ENCODE data around the gene ENTHD1.

Gene ENTHD1

DNA sequence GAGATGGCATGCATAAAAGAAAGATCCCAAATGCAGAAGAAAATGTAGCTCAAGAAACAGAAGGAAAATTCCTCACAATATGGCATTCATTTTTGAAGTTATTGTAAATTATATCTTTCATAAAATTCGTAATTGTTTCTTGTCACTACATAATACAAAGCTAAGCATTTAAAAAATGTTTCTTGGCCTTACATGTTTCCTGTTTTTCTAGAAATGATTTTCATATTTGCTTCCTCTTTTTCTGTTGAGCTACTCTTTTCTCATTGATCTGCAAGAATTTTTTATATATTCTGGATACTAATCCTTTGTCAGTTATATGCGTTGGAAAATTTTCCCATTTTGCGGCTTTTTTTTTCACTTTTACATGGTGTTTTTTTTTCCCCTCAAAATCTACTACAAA, 48.0 kb downstream of the ENTHD1 start:
- ChIA-PET CTCF (interaction anchor here (0.7 kb wide), 1 partner anchor 302 kb away, joined by 3 read pairs; no protein-coding TSS in a partner anchor), POLR2A (no interaction called here)
- H3K4me1 ChIP-seq (ENCODE audit: control insufficient read depth, insufficient read depth, low read length): no peaks in the 10 kb centered on the region
- H3K27ac ChIP-seq (ENCODE audit: extremely low read depth, low read depth, low read length): no peak overlapping the region
- no peaks in the 10 kb centered on the region; the same call in 1 of the 2 replicates for H3K9me3 ChIP-seq (ENCODE audit: control insufficient read depth, insufficient read depth, low read depth, low read length)
- H3K36me3 ChIP-seq (ENCODE audit: control insufficient read depth in 2 of 2, insufficient read depth in 1 of 2, low read length in 2 of 2): no peaks in the 10 kb centered on the region
- no peak for TF ChIP-seq YY2 (tag by site-specific recombination; IDR thresholded peaks at IDR 0.05)
- TF ChIP-seq ZNF558 (tag by site-specific recombination; IDR thresholded peaks at IDR 0.05): no peak
- no peak for TF ChIP-seq ZNF292 (tag by site-specific recombination; IDR thresholded peaks at IDR 0.05; ENCODE audit: borderline replicate concordance, low read depth)
- TF ChIP-seq SETDB1 (IDR thresholded peaks at IDR 0.05; ENCODE audit: insufficient read length, low read length): no peak
- TF ChIP-seq SP2 (tag by site-specific recombination; IDR thresholded peaks at IDR 0.05): no peak
- TF ChIP-seq ZNF221 (tag by site-specific recombination; IDR thresholded peaks at IDR 0.05; ENCODE audit: borderline replicate concordance): no peak
- TF ChIP-seq ZNF19 (tag by site-specific recombination; IDR thresholded peaks at IDR 0.05; ENCODE audit: low read depth): no peak
- TF ChIP-seq ZNF596 (tag by site-specific recombination; IDR thresholded peaks at IDR 0.05): no peak
- no peak for TF ChIP-seq ZNF26 (tag by site-specific recombination; IDR thresholded peaks at IDR 0.05)
- TF ChIP-seq ZNF423 (tag by site-specific recombination; IDR thresholded peaks at IDR 0.05): no peak
- no peak for TF ChIP-seq ZNF629 (tag by site-specific recombination; IDR thresholded peaks at IDR 0.05)
- no peak overlapping the region for H3K4me3 ChIP-seq (ENCODE audit: low read depth, low read length)

GRCh38 chr22:39839917-39840510, 53.5 kb downstream of the ENTHD1 start:
- ChIA-PET CTCF (interaction anchor here (0.7 to 1.0 kb wide), 2 partner anchors 21 to 183 kb away, joined by 3 to 4 read pairs; no protein-coding TSS in a partner anchor), POLR2A (no interaction called here)
- H3K4me3 ChIP-seq (ENCODE audit: low read depth, low read length): no peak overlapping the region
- no peaks in the 10 kb centered on the region for H3K4me1 ChIP-seq (ENCODE audit: control insufficient read depth, insufficient read depth, low read length)
- no peaks in the 10 kb centered on the region; the same call in 1 of the 2 replicates for H3K9me3 ChIP-seq (ENCODE audit: control insufficient read depth, insufficient read depth, low read depth, low read length)
- H3K36me3 ChIP-seq (ENCODE audit: control insufficient read depth in 2 of 2, insufficient read depth in 1 of 2, low read length in 2 of 2): no peaks in the 10 kb centered on the region
- H3K27ac ChIP-seq (ENCODE audit: extremely low read depth, low read depth, low read length): no peak overlapping the region
- no peak for TF ChIP-seq ZNF529 (tag by site-specific recombination; IDR thresholded peaks at IDR 0.05; ENCODE audit: insufficient replicate concordance)
- TF ChIP-seq SP2 (tag by site-specific recombination; IDR thresholded peaks at IDR 0.05): no peak
- TF ChIP-seq GLI4 (tag by site-specific recombination; IDR thresholded peaks at IDR 0.05): no peak
- no peak for TF ChIP-seq ZNF37A (tag by site-specific recombination; IDR thresholded peaks at IDR 0.05)
- no peak for TF ChIP-seq ZNF433 (tag by site-specific recombination; IDR thresholded peaks at IDR 0.05; ENCODE audit: low read depth)
- no peak for TF ChIP-seq ZNF248 (tag by site-specific recombination; IDR thresholded peaks at IDR 0.05)
- TF ChIP-seq SETDB1 (IDR thresholded peaks at IDR 0.05; ENCODE audit: insufficient read length, low read length): no peak
- TF ChIP-seq ZFP3 (tag by site-specific recombination; IDR thresholded peaks at IDR 0.05; ENCODE audit: low read depth): no peak
- no peak for TF ChIP-seq ZNF366 (tag by site-specific recombination; conservative IDR thresholded peaks at IDR 0.05)
- no peak for TF ChIP-seq ZSCAN16 (tag by site-specific recombination; IDR thresholded peaks at IDR 0.05)
- no peak for TF ChIP-seq ZFP41 (tag by site-specific recombination; IDR thresholded peaks at IDR 0.05; ENCODE audit: borderline replicate concordance)
- TF ChIP-seq, protein P1, sequence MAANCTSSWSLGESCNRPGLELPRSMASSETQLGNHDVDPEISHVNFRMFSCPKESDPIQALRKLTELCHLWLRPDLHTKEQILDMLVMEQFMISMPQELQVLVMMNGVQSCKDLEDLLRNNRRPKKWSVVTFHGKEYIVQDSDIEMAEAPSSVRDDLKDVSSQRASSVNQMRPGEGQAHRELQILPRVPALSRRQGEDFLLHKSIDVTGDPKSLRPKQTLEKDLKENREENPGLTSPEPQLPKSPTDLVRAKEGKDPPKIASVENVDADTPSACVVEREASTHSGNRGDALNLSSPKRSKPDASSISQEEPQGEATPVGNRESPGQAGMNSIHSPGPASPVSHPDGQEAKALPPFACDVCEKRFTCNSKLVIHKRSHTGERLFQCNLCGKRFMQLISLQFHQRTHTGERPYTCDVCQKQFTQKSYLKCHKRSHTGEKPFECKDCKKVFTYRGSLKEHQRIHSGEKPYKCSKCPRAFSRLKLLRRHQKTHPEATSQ (tag by site-specific recombination; IDR thresholded peaks at IDR 0.05): no peak
- no peak for TF ChIP-seq ZNF518A (tag by site-specific recombination; conservative IDR thresholded peaks at IDR 0.05; ENCODE audit: low read depth)
- no peak for TF ChIP-seq TCF7L2 (IDR thresholded peaks at IDR 0.05; ENCODE audit: borderline replicate concordance, low read depth, low read length)
- TF ChIP-seq SALL2 (tag by site-specific recombination; IDR thresholded peaks at IDR 0.05; ENCODE audit: borderline replicate concordance): no peak
- TF ChIP-seq ZNF785 (tag by site-specific recombination; IDR thresholded peaks at IDR 0.05): no peak
- no peak for TF ChIP-seq ZNF133 (tag by site-specific recombination; IDR thresholded peaks at IDR 0.05)
- TF ChIP-seq ZNF19 (tag by site-specific recombination; IDR thresholded peaks at IDR 0.05; ENCODE audit: low read depth): no peak
- no peak for TF ChIP-seq ZNF623 (tag by site-specific recombination; IDR thresholded peaks at IDR 0.05)
